IPS DF 4.7 (cell line): ENCODE results near the gene ZCCHC14.

Experiments
- DNase-seq: peaks from one replicate; pipeline ENCODE4 v3.0.0-alpha.2; 2013; ENCODE audit warnings: low spot score; ENCODE audit errors: extremely low read depth

The ZCCHC14 gene

DNA sequence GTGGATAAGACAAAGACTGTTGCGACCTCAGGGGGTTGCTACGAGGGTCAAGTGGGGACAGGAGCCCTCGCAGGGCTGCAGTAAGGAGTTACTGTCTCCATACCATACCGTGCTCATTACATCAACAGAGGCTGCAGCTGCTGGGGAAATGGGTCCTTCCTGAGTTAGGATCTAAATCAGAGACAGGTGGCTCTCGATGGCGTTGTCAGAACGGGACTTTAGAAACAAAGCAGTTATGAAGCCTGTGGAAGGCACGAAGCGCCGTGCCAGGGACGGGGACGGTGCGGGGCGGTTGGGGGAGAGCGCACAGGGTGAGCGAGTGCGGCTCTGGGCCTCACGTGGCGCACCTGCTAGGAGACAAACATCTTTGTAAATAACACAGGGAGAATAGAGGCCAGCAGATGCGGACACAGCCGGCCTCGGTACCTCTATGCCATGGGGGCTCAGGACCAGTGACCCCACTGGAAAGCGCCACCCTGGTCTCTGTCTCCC is 34.4 kb downstream of the ZCCHC14 start:
- DNase-seq = no peak

DNA sequence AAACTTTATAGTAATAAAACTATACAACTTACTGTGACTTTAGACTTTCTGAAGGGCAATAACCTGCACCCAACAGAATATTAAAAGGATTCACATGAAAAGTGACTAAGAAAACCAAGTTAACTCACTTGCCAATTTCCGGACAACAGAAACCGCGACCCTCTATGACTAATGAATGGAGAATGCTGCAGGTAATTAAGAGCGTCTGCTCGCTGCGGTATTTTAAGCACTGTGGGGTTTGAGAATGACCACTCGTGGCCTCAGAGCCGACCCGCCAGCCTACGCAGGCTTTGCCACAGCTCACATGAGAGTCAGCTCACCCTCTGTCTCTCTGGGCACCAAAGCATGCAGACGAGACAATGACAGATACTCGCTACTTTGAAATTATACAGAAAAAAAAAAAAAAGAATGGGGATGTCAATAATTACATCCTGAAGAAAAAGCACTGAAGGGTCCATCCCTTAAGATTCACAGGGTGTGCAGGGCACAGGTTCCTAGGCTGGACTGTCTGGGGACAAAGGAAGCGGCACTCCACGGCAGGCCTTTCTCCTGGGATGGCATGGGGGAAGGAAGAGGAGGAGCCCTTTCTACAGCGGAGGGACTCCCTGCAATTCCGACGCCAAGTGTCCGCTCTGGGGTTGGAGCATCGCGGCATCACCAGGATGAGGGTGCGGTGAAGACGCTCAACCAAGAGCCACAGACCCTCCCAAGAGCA is 35.0 kb downstream of the ZCCHC14 start:
- no peak for DNase-seq

DNA sequence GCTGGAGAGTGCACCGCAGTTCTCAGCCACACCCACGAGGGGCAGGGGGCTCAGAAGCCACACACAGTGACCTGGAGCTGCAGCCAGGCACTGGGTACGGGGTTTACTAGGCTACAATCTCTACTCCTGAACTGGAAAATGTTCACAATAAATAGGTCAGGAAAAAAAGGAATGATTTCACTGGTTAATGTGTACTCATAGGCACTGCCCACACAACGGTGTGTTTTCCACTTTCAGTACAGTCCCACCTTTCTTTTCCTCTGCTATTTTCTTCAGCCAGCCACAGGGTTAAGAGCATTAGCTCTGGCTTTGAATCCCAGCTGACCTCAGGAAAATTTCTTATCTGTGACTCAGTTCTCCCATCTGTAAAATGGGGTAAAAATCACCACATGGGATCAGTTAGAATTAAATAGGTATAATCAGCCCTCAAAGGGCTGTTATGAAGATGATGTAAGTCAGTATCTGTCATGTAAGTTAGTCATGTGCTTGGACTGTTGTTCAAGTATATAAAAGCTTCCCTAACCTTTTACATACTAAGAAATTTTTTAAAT is 35.7 kb downstream of the ZCCHC14 start:
- DNase-seq = no peak

DNA sequence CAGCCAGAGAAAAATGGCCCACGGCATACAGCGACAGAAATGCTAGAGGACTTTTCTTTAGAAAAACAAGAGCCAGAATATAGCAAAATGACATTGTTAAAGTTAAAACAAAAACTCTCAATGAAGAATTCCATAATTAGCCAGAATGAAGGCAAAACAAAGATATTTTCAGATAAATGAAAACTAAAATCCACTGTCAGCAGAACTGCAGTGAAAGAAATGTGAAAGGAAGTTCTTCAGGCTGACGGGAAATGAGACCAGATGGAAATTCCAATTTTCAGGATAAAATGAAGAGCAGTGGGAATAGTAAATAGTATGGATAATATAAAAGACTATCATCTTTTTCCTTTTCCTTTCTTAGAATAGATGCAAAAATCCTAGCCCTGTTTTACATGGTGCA is 38.4 kb downstream of the ZCCHC14 start:
- DNase-seq = no peak

DNA sequence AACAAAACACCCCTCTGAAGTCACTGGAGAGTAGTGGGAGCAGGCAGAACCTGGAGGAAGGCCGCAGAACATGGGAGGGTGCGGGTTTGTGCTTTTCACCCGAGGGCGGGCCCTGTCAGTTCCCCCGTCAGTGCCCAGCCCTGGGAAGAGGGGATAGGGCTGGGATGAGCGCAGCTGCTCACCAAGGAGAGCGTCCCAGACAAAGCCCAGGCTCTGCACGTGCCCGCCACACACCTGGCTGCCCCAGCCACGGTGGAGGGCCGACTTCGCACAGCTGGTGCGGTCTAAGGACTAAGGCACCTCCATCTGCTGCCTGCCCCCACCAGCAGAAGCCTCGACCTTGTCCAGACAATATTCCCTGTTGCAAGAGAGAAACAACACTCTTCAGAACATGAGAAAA is 39.5 kb downstream of the ZCCHC14 start:
- DNase-seq = no peak

DNA sequence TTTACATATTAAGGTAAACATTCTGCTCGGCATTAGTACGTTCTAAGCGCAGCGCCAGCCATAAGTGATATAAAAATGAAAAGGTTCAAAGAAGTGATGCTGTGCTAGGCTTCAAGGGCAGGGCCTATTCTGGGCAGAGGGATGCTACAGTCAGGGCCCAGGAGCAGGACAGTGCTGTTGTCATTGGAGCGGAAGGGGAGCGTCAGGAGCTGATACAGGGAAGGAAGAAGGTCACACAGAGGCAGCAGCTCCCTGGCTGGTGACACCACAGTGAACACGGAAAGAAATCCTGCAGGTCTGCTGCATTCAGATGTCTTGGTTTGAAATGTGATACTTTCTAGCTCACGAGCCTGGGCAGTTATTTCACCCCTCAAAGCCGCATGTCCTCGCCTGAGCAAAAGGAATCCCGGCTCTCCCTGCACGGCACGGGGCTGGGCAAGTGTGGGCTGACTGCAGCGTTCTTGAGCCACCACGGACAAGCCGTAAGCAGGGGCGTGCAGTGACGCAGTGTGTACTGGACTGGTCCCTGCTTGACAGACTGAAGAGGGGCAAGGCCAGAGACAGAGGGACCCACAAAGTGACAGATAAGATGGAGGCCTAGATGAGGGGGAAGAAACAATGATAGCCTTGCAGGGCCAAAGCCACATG is 41.1 kb downstream of the ZCCHC14 start:
- DNase-seq = no peak

DNA sequence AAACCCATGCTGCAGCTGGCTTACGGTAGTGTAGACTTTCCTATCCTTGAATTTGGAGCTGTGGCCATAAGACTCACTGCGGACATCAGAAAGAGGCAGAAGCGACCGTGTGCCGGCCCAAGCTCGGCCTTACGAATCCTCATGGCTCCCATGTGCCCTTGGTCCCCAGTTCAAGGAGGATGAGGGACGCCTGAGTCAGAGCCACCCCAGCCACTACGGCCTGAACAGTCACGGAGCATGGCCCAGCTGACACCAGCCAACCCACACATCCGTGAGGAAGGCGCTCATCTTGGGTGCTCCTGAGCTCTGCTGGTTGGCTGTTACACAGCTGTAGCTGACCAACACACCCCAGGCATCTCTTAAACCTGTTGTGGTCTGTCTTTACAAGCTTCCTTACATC is 44.0 kb downstream of the ZCCHC14 start:
- DNase-seq = no peak

DNA sequence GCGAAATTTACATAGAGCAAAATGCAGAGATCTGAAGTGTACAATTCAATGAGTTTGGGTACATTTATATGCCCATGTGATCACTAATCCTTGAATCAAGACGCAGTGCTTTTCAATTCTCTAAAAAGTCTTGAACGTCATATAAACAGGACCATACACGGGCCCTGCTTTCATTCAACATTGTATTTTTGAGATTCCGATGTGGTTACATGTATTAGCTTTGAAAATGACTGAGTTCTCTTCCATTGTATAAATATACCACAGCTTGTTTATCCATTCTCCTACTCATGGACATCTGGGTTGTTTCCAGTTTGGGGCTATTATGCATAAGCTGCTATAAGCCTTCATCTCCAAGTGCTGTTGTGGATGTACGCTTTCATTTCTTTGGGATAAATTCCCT is 45.5 kb downstream of the ZCCHC14 start:
- no peak for DNase-seq

DNA sequence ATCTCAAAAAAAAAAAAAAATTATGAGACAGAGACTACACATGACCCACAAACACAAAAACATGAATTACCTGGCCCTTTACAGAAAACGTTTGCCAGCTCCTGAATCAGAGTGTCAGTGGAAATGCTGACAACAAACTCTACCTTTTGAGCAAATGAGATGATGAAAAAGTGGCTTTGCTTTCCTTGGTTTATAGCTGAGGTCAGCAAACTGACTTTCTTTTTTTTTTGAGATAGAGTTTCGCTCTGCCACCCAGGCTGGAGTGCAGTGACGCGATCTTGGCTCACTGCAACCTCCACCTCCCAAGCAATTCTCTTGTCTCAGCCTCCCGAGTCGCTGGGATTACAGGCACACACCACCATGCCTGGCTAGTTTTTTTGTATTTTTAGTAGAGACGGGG is 46.3 kb downstream of the ZCCHC14 start:
- DNase-seq = no peak

DNA sequence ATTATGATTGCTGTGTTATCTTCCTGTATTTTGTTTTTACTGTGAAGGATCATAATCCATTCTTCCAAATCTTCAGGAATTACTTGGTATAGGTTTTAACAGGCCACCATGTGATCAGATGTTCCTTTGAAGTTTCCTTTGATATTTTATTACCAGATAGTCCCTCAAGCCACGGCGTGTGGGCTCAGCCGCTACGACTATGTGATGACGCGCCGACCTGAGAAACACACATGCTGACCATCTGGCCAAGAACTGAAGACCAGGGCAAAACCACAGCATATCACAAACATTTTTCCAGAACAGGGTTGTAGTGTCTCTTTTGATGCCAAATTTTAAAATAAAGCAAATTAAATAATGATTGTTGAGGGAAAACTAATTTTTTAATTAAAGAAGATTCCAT is 47.3 kb downstream of the ZCCHC14 start:
- no peak for DNase-seq

DNA sequence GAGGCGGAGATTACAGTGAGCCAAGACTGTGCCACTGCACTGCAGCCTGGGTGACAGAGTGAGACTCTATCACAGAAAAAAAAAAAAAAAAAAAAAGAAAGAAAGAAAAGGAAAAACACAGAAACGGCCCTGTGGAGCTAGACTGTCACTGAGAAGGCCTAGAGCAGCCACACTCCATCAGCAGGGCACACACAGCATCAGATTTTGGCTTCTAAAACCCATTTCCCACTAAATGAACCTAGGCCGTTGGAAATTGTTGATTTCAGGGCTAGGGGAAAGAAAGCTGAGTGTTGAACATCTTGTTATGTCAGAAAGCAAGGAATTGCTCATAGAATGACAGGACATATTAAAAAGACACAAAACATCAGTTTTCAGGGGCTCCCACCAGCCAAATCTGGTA is 48.9 kb downstream of the ZCCHC14 start:
- DNase-seq = no peak

DNA sequence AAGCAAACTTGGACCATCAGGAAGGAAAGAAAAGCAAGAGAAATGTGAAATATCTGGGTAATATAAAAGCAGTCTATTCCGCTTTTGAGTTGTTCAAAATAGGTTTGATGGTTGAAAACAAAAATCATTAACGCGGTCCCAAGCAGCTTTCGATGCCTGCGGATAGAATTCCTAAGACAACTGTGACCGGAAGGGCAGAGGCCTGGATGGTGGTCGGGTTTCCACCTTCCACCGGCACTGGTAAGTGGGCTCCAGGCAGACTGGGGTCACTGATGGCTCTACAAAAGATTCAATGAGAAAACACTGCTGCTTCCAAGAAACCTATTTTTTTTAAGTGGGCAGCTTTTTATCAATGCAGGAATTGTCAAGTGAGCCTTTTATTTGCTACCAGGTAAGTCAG is 49.8 kb downstream of the ZCCHC14 start:
- no peak for DNase-seq

DNA sequence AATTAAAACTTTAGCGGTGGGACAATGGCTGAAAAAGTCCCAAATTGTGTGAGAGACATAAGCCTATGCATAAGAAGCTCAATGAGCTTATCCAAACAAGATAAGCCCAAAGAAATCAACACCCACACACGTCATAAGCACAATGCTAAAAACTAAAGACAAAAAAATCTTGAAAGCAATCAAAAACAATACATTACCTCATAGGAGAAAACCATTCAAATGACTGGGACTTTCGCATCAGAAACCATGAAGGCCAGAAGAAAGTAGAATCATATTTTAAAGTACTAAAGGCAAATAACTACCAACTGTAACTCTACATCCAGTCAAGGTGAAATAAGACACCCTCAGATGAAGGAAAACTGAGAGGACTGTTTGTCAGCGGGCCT is 50.2 kb downstream of the ZCCHC14 start:
- DNase-seq = no peak

DNA sequence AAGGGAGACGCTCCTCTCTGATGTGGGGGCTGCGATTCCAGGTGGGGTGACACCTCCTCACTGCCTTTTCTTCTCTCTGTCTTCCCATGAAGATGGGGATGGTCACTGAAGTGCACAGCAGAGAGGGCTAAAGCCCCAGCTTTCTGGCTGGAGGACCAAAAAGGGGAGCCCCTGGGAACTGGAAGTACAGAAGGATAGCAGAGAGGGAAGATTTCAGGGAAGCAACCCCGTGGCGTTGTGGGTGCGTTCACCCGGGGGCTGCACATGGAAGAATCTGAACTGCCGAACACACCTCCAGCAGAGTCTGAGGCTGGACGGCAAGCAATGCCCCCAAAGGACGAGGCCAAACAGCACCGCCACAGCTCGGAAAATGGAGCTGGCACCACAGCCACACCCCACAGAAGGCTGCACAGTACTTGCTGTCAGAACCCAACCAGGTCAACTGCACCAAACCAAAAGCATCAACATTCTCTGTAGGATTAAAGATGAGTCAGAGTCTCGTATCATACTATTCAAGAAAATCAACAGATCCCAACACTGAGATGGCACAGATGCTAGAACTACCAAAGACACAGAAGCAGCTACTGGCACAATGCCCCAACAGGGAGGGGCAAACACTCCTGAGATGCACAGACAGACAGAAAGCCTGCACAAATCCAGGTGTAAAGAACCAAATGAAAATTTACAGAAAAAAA is 50.8 kb downstream of the ZCCHC14 start:
- DNase-seq = no peak

DNA sequence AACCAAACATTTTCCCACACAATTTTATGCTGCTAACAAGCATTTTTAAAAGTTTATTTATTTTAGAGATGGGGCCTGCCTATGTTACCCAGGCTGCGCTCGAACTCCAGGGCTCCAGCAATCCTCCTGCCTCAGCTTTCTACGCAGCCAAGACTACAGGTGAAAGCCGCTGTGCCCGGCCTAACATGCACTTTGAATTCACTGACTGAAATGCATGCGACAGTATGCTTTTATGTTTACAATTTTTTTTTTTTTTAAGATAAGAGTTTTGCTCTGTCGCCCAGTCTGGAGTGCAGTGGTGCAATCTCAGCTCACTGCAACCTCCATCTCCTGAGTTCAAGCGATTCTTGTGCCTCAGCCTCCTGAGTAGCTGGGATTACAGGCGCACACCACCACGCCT is 52.9 kb downstream of the ZCCHC14 start:
- DNase-seq = no peak

DNA sequence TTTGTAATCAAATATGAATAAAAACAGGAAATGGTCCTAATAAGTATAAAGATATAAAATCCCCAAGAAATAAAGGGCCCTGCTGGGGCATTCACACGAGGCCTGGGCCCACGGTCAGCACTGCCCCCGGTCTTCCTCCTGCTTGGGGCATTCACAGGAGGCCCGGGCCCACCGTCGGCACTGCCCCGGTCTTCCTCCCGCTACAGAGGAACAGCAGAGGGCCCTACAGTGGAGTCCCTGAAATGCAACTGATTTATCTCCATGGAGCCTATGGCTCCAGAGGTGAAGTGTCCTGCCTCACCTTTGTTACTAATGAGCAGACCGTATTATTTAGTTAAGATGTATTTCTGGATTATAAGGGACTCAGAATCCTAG is 54.2 kb downstream of the ZCCHC14 start:
- no peak for DNase-seq

DNA sequence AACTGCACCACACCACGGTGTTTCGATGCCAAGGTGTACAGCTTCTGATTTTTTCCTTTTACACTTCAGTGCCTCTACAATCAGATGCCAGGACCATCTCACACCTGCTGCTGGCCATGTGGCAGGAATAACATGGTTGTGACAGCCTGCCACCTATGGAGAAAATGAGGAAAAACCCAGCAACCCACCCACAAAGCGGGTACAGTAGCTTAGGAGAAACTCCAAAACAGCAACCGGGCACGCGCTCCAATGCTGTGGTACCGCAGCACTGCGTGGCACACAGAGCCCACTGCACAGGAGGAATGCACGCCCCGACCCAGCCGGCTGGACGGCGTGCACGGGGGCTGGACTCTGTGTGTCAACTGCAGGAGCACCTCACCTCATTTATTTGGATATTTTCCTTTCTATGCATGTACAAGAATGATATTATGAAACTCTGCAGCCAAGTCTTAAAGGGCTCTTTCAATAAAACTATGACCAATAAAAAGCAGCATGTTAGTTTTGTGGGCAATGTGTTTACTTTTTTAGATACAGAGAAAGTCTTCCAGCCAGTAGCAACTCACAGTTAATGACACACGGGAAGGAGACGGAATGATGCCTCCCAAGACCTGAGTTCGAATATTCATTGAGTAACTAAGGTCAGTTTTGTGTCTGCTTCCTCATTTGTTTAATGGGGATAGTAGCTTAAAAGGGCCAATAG is 54.8 kb downstream of the ZCCHC14 start:
- no peak for DNase-seq

DNA sequence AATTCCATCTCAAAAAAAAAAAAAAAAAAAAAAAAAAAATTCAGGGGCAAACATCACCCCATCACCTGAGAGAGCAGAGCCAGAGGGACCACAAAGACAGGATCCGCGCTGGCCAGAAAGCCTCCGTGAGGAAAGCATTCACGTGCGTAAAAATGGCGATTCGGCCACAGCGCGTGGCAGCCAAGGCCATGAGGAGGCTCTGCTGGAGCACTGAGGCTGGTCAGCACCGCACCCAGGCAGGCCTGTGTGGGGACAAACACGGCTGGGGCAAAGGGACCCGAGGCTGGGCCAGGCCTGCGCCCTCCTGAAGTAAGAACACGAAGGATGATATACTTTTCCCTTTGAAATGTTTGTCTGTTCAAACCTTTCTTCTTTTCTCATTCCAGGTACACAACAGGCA is 55.5 kb downstream of the ZCCHC14 start:
- no peak for DNase-seq

DNA sequence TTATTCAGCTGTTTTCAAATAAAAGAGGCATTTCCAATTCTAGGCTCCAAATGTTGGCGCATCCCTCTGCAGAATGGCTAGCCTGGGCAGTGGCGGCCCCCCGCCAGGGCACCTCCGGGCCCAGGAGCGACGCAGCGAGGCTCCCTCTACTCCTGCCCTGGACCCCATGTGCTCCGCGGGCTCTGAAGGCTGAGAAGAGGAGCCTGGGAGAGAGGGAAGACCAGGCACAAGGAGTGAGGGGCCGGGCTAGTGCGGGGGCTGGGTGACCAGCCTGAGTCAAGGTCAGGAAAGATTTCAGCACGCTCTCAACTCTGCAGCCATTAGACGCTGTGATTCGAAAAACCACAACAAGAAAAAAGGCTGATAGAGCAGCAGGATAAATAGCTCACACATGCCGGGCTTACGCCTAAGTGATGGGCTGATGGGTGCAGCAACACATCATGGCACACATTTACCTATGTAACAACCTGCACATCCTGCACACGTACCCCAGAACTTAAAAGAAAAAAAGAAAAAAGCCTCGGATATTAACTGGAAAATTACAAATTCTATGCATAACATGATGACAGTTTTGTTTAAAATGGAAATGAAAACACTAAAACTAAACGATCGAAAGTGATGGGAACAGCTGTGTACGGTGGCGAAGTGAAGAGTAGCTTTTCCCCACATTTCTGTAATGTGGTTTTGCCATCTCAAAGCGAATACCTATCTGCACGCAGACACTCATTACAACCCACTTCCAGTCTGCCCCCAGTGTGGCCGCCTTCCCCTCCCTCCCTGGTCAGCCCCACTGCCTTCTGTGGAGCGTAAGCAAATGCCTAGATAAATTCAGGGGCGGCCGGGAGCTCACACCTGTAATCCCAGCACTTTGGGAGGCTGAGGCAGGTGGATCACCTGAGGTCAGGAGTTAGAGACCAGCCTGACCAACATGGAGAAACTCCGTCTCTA is 56.3 kb downstream of the ZCCHC14 start:
- DNase-seq = no peak

DNA sequence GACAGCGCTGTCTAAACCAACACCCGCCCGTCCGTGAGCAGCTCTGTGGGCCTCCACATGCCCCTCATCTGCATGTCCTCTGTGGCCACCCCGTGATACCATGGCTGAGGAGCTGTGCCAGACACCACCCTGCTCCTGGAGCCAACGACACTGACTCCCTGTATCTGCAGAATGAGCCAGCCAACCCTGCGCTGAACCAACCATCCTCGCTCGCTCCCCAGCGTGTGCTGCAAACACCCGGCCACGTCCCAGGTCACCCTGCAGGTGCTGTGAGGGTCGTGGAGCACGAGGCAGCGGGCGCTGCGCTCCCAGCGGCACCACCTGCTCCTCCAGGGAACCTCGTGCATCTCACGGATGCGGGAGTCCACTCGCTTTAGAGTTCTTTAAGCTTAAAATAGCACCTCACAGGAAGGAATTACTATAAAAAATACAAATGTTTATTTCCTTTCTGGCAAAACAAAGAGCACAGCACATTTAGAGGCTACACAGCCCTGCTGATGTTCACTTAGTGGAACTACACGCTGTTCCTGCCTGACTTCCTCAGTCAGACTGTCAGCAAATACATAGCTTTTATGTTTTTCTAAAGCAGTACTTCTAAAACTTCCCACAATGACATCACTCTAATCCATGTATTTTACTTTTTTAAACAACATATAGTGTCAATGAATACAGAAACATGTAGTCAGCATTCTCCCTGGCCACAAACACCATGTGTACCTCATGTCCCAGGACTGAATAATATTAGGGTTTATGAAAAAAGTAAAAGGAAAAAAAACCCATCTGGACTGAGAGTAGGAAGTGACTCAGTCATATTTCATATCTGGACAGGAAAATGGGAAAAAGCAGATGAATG is 57.2 kb downstream of the ZCCHC14 start:
- no peak for DNase-seq
